Measurements from ENCODE around the gene SLC8A2.

SLC8A2 gene, protein sequence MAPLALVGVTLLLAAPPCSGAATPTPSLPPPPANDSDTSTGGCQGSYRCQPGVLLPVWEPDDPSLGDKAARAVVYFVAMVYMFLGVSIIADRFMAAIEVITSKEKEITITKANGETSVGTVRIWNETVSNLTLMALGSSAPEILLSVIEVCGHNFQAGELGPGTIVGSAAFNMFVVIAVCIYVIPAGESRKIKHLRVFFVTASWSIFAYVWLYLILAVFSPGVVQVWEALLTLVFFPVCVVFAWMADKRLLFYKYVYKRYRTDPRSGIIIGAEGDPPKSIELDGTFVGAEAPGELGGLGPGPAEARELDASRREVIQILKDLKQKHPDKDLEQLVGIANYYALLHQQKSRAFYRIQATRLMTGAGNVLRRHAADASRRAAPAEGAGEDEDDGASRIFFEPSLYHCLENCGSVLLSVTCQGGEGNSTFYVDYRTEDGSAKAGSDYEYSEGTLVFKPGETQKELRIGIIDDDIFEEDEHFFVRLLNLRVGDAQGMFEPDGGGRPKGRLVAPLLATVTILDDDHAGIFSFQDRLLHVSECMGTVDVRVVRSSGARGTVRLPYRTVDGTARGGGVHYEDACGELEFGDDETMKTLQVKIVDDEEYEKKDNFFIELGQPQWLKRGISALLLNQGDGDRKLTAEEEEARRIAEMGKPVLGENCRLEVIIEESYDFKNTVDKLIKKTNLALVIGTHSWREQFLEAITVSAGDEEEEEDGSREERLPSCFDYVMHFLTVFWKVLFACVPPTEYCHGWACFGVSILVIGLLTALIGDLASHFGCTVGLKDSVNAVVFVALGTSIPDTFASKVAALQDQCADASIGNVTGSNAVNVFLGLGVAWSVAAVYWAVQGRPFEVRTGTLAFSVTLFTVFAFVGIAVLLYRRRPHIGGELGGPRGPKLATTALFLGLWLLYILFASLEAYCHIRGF

DNA sequence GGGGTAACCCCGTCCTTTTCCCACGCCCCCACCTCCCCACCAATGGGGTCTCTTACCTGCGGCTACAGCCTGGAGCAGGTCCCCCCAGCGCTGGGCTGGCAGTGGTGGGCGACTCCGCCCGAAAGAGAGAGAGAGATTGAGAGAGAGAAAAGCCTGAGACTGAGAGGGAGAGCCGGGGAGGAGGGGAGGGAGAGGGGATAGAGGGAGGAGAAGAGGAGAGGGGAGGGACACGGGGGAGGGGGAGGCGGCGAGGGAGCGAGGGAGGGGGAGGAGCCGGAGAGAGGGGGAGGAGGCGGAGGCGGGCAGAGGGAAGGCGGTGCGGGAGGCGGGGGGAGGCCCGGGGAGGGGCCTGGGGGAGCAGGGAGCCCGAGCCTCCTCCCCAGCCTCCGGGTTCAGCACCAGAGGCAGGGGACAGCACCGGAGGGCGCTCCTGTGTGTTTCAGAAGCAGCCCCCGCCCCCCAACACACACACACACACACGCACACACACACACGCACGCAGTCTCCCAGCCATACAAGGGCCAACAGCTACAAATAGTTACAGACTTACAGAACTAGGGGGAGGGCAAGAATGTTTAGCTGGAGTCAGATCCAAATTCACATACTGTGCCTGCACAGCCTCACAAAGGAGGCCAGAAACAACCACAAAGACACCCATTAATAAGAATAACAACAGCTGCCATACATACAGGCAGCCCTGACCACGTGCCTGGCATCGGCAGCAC is at the start of gene SLC8A2:
Gene SLC8A2 (minus strand): TSS at position 161 of the 725 bp plus-strand sequence. CDS start 5,490 bp downstream, outside the sequence.
- peak in 34 of 51 donors; percentile 8 to 72 (median 40) for DNase-seq

GRCh38 chr19:47520839-47521238 is 49.1 kb upstream of the SLC8A2 start:
- no peak for DNase-seq

DNA sequence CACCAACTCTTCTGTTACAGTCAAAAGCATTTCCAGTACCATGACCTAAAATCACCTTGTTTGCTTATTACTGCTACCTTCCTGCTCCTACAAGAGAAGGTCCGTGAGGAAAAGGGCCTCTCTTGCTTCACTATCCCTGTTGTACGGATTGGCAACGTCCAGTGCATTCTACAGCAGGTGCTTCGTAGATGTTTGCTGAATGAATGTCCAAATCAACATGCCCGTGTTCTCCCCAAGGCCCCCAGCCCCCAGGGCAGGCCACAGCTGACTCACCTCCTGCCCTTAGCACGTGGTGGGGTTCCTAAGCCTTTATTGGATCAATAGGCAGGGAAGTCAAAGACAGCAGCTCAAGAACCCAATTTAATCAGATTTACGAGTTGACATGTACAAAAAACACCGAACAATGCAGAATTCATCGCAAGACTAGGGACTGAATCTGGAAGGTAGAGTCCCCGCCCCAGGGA is 48.7 kb upstream of the SLC8A2 start:
- DNase-seq, result no peak

- DNase-seq, result no peak
Observed at GRCh38 chr19:47518854-47519253, 47.2 kb upstream of the SLC8A2 start.

GRCh38 chr19:47518139-47518538 is 46.4 kb upstream of the SLC8A2 start:
- DNase-seq, result no peak

- DNase-seq, result peak; percentile 97 to 100 (median 100)
Observed at GRCh38 chr19:47514869-47515588, 43.3 kb upstream of the SLC8A2 start, which contains the start of gene NAPA. Gene NAPA, minus strand, starts transcription at chr19:47515063. Its CDS starts 123 bp downstream, at chr19:47514940.

DNA sequence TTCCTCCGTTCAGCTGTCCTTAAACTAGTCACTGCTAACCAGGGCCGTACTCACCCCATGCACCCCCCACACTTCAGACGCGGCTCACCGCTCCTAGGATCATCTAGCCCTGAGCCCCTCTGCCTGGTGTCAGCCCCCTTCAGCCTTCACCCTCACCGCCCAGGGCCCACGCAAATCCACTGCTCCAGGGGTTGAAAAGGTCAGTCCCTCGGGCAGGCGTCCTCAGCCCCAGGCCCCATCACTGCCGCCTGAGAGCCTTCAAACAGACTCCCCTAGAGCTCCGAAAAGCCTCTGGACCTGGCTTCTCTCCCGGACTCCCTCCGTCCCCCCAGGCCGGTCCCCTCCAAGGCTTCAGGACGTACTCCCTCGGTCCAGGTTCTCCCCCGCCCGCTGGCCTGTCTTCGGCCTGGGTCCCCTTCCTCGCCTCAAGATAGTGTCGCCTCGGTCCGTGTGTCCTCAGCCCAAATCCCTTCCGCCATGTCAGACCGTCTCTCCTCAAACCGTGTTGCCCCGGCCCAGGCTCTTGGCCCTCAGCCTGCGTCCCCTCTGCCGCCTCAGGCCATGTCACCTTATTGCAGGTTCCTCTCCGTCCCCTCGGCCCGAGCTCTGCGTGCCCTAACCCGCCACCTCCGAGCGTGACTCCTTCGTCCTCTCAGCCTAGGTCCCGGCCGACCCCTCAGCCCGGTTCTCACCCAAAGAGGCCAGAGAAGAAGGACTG is 42.6 kb upstream of the SLC8A2 start:
- DNase-seq, result peak in 1 of 51 donors; percentile 67

DNA sequence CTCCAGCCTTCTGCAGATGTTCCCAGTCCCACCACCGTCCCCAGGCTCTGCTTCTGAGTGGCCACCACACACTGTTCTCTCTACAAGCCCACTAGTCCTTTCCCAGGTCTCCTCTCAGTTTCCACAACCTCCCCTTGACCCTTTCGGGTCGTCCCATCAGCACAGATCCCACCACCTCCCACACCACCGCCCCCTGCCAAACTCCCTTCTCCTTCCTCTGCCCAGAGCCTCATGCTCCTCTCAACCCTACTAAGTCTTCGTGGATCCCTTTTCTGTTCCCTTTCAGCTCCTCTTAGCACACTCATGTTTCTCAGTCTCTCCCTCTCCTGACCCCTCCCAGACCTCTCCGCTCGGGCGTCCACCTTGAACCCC is 41.2 kb upstream of the SLC8A2 start:
- no peak for DNase-seq

DNA sequence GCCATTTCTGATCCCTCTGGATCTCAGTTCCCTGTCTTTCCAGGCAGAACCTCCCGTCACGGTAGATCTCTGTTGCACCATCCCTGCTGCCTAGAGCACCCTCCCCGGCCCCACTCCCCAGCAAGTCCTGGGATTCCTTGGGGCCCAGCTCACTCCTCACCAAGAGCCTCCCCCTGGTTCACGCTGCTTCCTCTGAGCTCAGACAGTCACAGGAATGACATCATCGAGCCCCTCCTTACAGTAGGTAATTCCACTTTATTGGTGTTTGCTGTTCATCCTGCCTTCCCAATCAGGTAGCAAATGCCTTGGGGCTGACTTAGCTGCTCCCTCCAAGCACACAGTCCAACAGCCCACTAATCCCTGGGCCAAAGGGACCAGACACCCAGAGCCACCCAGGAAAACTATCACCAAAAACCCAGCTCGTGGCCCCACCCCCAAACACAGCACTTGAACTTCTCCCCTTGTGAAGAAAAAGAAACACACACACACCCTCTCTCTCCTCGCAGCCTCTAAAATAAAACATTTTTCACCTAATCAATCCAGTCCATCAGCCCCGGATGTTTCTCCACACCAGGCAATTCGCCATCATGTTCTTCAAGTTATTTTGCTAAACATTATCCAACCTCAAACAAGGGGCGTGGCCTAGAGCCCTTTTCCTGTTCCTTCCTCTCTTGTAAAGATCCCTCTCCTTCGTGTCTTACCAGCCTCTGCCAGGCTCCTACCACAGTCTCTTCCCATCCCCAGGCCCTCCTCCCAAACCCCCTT is 40.7 kb upstream of the SLC8A2 start:
- no peak for DNase-seq

- DNase-seq, result no peak
Observed at GRCh38 chr19:47511681-47512080, 40.0 kb upstream of the SLC8A2 start.

DNA sequence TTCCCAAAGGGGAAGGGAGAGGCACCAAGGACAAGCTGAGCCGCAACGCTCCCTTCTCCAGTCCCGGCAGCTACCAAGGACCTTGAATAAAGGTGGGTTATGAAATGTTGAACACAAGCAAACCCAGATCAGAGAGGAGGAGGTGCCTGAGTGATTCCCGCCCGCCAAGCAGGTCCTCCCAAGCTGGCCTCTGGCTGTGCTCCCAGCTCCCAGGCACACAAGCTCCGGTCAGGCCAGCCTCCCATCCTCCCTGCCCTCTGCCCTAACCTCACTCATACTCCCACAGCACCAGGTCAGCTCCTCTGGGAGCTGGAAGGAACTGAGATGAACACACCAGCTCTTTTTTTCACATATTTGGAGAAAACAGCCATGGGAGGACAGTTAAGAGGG is 39.4 kb upstream of the SLC8A2 start:
- peak in 1 of 51 donors; percentile 13 for DNase-seq

GRCh38 chr19:47510516-47511127 is 38.9 kb upstream of the SLC8A2 start:
- DNase-seq, result peak in 1 of 51 donors; percentile 36

DNA sequence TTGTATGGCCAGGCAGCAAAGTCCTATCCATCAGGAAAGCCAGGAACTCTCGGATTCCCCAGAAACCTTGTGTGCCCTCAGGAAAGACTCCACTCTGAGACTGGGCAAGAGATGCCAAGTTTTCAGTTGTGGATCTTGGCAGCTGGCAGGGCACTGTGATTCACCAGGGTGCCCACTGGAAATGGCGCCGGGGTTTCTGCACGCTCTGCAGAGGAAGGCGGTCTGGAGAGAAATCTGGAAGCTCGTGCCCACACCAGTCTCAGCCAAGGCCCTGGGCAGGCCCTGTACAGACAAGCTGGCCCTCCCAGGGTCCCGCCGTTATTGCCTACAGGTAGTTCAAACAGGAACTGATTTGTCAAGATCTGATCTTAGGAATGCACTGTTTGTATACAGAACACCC is 38.3 kb upstream of the SLC8A2 start:
- peak in 26 of 51 donors; percentile 19 to 72 (median 35) for DNase-seq

GRCh38 chr19:47509170-47509847 is 37.6 kb upstream of the SLC8A2 start:
- DNase-seq, result peak in 1 of 51 donors; percentile 37

- DNase-seq, result no peak
Observed at GRCh38 chr19:47508721-47509120, 37.0 kb upstream of the SLC8A2 start.

DNA sequence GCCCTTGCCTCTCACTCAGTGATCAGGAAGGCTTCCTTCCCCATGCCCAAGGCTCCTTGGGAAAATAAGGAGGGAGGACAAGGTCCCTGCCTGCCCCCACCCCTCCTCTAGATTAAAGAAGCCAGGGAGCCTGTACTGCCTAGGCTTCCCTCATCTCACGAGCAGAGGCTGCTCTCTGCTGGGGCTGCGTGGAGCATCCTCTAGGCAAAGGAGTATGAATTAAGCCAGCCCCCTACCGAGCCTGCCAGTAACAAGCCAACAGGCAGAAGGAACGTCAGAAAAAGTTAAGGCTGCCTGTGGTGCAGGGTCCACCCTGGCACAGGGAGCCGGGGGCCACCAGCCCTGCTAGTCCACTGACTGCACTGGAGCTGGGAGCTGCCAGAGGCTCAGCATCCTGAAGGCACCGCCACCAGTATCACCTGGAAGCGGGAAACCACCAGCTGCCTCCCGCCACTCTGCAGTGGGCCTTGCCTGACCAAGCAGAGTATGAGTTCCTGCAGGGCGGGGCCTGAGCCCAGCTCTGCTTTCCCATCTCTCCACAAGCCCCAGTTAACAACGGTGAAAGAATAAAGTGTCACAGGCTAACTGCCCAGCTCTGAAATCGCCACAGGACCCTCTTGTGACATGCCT is 36.3 kb upstream of the SLC8A2 start:
- peak in 8 of 51 donors; percentile 13 to 38 (median 23) for DNase-seq

- DNase-seq, result peak in 11 of 51 donors; percentile 15 to 72 (median 34)
Observed at GRCh38 chr19:47507012-47507411, 35.3 kb upstream of the SLC8A2 start.
